Endothelial cell of umbilical vein (primary cell): ENCODE data around the gene LHX3. TPM values are rescaled to one million over a fixed set of nuclear protein-coding genes. Genes with fewer than 3 reads are reported as not detected.

Experiments used
- BruUV-seq: library from RNA; stranded (reverse); fragments of 400-500 nt; replicated peaks from 2 replicates; lab custom pipeline; 2021; lab: Mats Ljungman, UMichigan
- CTCF ChIA-PET: fragments of 300-600, 350-600 bp; sonication (Branson Sonifier 250); formaldehyde crosslinking; loops from one replicate; lab custom pipeline; 2021; ENCODE audit warnings: antibody characterized with exemption, inconsistent platforms; lab: Charles Lee
- POLR2A ChIA-PET: fragments of 300-600, 350-600 bp; sonication (Branson Sonifier 250); formaldehyde crosslinking; loops from one replicate; lab custom pipeline; 2021; ENCODE audit warnings: antibody characterized with exemption, inconsistent platforms; lab: Charles Lee
- DNase-seq: peaks from one replicate; pipeline ENCODE4 v3.0.0-alpha.2; 2011; ENCODE audit warnings: low read depth, low spot score
- FAIRE-seq: peaks from 2 replicates; lab custom pipeline; 2011; peaks lifted over from hg19 to GRCh38; lab: Jason Lieb, UNC
- H2AFZ ChIP-seq: 2 replicates; pipeline ENCODE4 v1.6.0; 2012; ENCODE audit warnings: low read depth, low read length, control low read depth, inconsistent platforms
- H3K27ac ChIP-seq: 2 replicates; pipeline ENCODE4 v1.5.1; 2011; ENCODE audit warnings: low read depth, mild to moderate bottlenecking, control low read depth, low read length, moderate library complexity; ENCODE audit not compliant: insufficient read depth
- H3K27me3 ChIP-seq, 2 experiments: 2 replicates each; pipeline versions ENCODE4 v1.6.0 to v1.6.1; 2011; ENCODE audit warnings: low read length in 2 of 2, mixed read lengths in 1 of 2; ENCODE audit not compliant: control insufficient read depth in 2 of 2, insufficient read depth in 2 of 2
- H3K36me3 ChIP-seq, 2 experiments: 2 replicates in 1 of 2; 3 replicates in 1 of 2; pipeline ENCODE4 v1.5.1; 2011; ENCODE audit warnings: low read length in 2 of 2, mild to moderate bottlenecking in 1 of 2, moderate library complexity in 1 of 2; ENCODE audit not compliant: control insufficient read depth in 2 of 2, insufficient read depth in 2 of 2; ENCODE audit errors: extremely low read depth in 1 of 2
- H3K4me1 ChIP-seq: 3 replicates; pipeline ENCODE4 v1.5.1; 2011; ENCODE audit warnings: mild to moderate bottlenecking, low read length; ENCODE audit not compliant: control insufficient read depth, insufficient read depth; ENCODE audit errors: extremely low read depth
- H3K4me2 ChIP-seq: 2 replicates; pipeline ENCODE4 v1.6.1; 2011; ENCODE audit warnings: low read length, control low read depth, mixed read lengths; ENCODE audit not compliant: insufficient read depth
- H3K4me3 ChIP-seq, 3 experiments: fragments of 200-600 bp in 1 of 3; sonication (generic), shearing (Covaris generic) in 1 of 3; replicated peaks in 1 of 3; 2 replicates each; pipeline ENCODE4 v1.5.1; 2011 to 2016; ENCODE audit warnings: control low read depth in 3 of 3, low read length in 3 of 3, mild to moderate bottlenecking in 2 of 3, inconsistent platforms in 1 of 3, low read depth in 1 of 3, moderate library complexity in 1 of 3; ENCODE audit not compliant: insufficient read depth in 1 of 3
- H3K79me2 ChIP-seq: 2 replicates; pipeline ENCODE4 v1.6.0; 2012; ENCODE audit warnings: low read length, inconsistent platforms; ENCODE audit not compliant: control insufficient read depth, insufficient read depth
- H3K9ac ChIP-seq: replicated peaks from 2 replicates; pipeline ENCODE3; 2011; ENCODE audit warnings: low read length, control low read depth; ENCODE audit not compliant: insufficient read depth; ENCODE audit errors: extremely low read depth
- H3K9me1 ChIP-seq: replicated peaks from 3 replicates; pipeline ENCODE4 v1.6.0; 2011; ENCODE audit warnings: mild to moderate bottlenecking, low read length; ENCODE audit not compliant: control insufficient read depth, insufficient read depth; ENCODE audit errors: extremely low read depth
- H3K9me3 ChIP-seq: replicated peaks from 2 replicates; pipeline ENCODE4 v1.5.1; 2012; ENCODE audit warnings: low read length, inconsistent platforms; ENCODE audit not compliant: control insufficient read depth, insufficient read depth
- H4K20me1 ChIP-seq: replicated peaks from 2 replicates; pipeline ENCODE3; 2011; ENCODE audit warnings: mild to moderate bottlenecking, low read length; ENCODE audit not compliant: control insufficient read depth, insufficient read depth; ENCODE audit errors: extremely low read depth
- EZH2 ChIP-seq: IDR thresholded peaks from 2 replicates; pipeline ENCODE4 v1.6.1; 2012; ENCODE audit warnings: borderline replicate concordance, low read depth, mild to moderate bottlenecking, moderate library complexity, low read length, inconsistent platforms; ENCODE audit not compliant: severe bottlenecking
- FOS ChIP-seq: IDR thresholded peaks from 2 replicates; pipeline ENCODE4 v1.6.1; 2011; ENCODE audit warnings: mild to moderate bottlenecking, low read length, moderate library complexity, borderline replicate concordance; ENCODE audit not compliant: insufficient read depth
- GATA2 ChIP-seq: IDR thresholded peaks from 2 replicates; pipeline ENCODE4 v1.7.0; 2011; ENCODE audit warnings: low read depth, mild to moderate bottlenecking, moderate library complexity, mixed read lengths, low read length; ENCODE audit not compliant: insufficient read length, insufficient read depth
- JUN ChIP-seq: IDR thresholded peaks from 2 replicates; pipeline ENCODE4 v1.6.1; 2011; ENCODE audit warnings: borderline replicate concordance, low read depth; ENCODE audit not compliant: insufficient read length, insufficient read depth
- MYC ChIP-seq: IDR thresholded peaks from one replicate; pipeline ENCODE4 v1.6.1; 2011; ENCODE audit warnings: mild to moderate bottlenecking, low read depth, low read length
- POLR2A ChIP-seq: IDR thresholded peaks from 2 replicates; pipeline ENCODE4 v1.6.1; 2012; ENCODE audit warnings: low read depth, mild to moderate bottlenecking, control low read depth, low read length
- POLR2AphosphoS5 ChIP-seq: IDR thresholded peaks from 2 replicates; pipeline ENCODE4 v1.6.1; 2012; ENCODE audit warnings: low read depth, mild to moderate bottlenecking, control low read depth, low read length, moderate library complexity; ENCODE audit not compliant: insufficient read depth
- dilution Hi-C: fragments of 300-500 bp; cut with MboI; formaldehyde crosslinking; loops from one replicate; pipeline ENCODE4 v1.15.0; 2019; ENCODE audit warnings: low sequenced_read_pairs; ENCODE audit not compliant: extremely low pct_ligation_motif_present
- intact Hi-C: fragments of 100-400 bp; cut with micrococcal nuclease; formaldehyde crosslinking; loops from one replicate; pipeline ENCODE4 v1.10.0; 2022
- polyA plus RNA-seq, 4 experiments: library from polyadenylated mRNA; depleted of rRNA in 3 of 4; stranded (reverse) in 3 of 4; unstranded in 1 of 4; fragments of >200 nt; gene quantifications; 2 replicates each; pipeline versions ENCODE4 v1.2.1 to v1.2.3, GENCODE V29; 2011 to 2012; ENCODE audit warnings: missing spikeins in 1 of 4
- total RNA-seq: library from RNA; stranded (reverse); gene quantifications from 2 replicates; pipeline ENCODE4 v1.2.3, GENCODE V29; 2021
- TF ChIP-seq, protein P1 (sequence below): IDR thresholded peaks from 2 replicates; pipeline ENCODE4 v1.6.1; 2011; ENCODE audit not compliant: insufficient read depth, insufficient read length
- TF ChIP-seq, protein P2 (sequence below), 2 donors: IDR thresholded peaks; 1 replicate in 1 of 2; 2 replicates in 1 of 2; pipeline ENCODE4 v1.5.1; 2011; ENCODE audit warnings: low read length in 2 of 2, mild to moderate bottlenecking in 2 of 2, moderate library complexity in 2 of 2, control low read depth in 1 of 2, inconsistent platforms in 1 of 2, low read depth in 1 of 2; ENCODE audit not compliant: insufficient read depth in 1 of 2; ENCODE audit errors: extremely low read depth in 1 of 2

The LHX3 gene
- total and polyA plus RNA-seq, 2 donors (not counting 3 experiments of a cell fraction or from before 2014, with no cell fraction given): not detected

DNA sequence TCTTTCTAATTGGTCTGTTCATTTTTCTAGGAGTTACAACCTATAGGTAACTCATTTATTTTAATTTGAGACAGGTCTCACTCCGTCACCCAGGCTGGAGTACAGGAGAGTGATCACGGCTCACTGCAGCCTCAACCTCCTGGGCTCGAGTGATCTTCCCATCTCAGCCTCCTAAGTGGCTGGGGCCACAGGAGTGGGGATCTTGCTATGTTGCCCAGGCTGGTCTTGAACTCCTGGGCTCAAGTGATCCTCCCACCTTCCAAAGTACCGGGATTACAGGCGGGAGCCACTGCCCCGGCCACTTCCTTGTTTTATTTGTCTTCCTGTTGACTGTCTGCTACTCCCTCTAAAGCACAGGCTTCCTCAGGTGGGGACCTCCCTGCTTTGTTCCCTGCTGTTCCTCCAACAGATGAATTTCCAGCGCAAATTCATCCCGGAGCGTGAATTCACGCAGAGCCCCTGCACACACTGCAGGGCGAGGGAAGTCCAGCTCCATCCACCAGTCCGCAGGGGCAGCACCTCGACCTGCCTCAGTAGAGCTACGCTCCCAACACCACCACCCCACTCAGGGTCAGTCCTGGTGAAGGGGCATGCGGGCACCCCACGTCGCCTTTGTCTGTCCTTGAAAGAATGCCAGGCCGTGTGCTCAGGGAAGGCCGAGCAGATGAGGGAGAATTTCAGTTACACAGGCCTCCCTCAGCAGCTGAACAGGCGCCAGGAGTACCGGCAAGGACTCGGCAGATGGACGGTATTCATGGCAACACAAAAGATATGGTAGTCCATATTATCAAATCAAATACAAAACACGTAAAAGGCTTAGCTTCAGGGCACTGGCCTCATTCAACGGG is 34.4 kb upstream of the LHX3 start:
- dilution Hi-C loops: no loop called here
- Histone ChIP-seq H3K9me1 (no peaks in the 10 kb centered on the region), H3K4me3 (no peak overlapping the region), H3K9ac (no peak overlapping the region), H2AFZ (no peak overlapping the region), H3K4me2 (no peak overlapping the region), H3K36me3 (peaks cover 0 to 7% of the 10 kb centered on the region in 2 experiments), H3K9me3 (no peaks in the 10 kb centered on the region), H3K27ac (no peak overlapping the region), H3K79me2 (peaks cover 16% of the 10 kb centered on the region), H3K4me1 (peaks cover 1% of the 10 kb centered on the region), H3K27me3 (no peaks in the 10 kb centered on the region), H4K20me1 (no peaks in the 10 kb centered on the region)
- FAIRE-seq (no peak), DNase-seq (no peak)
- ChIA-PET POLR2A (interaction anchor here (0.6 kb wide), 1 partner anchor 1379 kb away, joined by 3 read pairs; no protein-coding TSS in a partner anchor), CTCF (interaction anchor here (0.9 to 1.6 kb wide), 4 partner anchors 11 to 69 kb away, joined by 3 to 6 read pairs (median 4); no protein-coding TSS in a partner anchor)
- BruUV-seq: no TSS peak
- intact Hi-C loops: no loop called here
- TF ChIP-seq POLR2A (no peak), MYC (no peak), FOS (no peak), GATA2 (no peak), POLR2AphosphoS5 (no peak), EZH2 (no peak), JUN (no peak)
- TF ChIP-seq, protein P1, sequence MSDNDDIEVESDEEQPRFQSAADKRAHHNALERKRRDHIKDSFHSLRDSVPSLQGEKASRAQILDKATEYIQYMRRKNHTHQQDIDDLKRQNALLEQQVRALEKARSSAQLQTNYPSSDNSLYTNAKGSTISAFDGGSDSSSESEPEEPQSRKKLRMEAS: no peak
- TF ChIP-seq, protein P2, sequence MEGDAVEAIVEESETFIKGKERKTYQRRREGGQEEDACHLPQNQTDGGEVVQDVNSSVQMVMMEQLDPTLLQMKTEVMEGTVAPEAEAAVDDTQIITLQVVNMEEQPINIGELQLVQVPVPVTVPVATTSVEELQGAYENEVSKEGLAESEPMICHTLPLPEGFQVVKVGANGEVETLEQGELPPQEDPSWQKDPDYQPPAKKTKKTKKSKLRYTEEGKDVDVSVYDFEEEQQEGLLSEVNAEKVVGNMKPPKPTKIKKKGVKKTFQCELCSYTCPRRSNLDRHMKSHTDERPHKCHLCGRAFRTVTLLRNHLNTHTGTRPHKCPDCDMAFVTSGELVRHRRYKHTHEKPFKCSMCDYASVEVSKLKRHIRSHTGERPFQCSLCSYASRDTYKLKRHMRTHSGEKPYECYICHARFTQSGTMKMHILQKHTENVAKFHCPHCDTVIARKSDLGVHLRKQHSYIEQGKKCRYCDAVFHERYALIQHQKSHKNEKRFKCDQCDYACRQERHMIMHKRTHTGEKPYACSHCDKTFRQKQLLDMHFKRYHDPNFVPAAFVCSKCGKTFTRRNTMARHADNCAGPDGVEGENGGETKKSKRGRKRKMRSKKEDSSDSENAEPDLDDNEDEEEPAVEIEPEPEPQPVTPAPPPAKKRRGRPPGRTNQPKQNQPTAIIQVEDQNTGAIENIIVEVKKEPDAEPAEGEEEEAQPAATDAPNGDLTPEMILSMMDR (IDR thresholded peaks at IDR 0.05; ENCODE audit: extremely low read depth in 1 of 2, insufficient read depth in 1 of 2, low read depth in 1 of 2, low read length in 2 of 2): no peak
